ENCODE measurements around the gene SCUBE1.

The SCUBE1 gene

GRCh38 chr22:43188829-43189545, 154.2 kb downstream of the SCUBE1 start:
- DNase-seq, result no peak

GRCh38 chr22:43187171-43188099, 155.7 kb downstream of the SCUBE1 start:
- DNase-seq, result peak; percentile 99

- peak; percentile 88 for DNase-seq
Observed at GRCh38 chr22:43186272-43187170, 156.7 kb downstream of the SCUBE1 start, which contains the start of gene TTLL12. Gene TTLL12, minus strand, starts transcription at chr22:43187134. Its CDS starts 65 bp downstream, at chr22:43187069.

GRCh38 chr22:43185860-43186261, 157.3 kb downstream of the SCUBE1 start:
- DNase-seq, result no peak

GRCh38 chr22:43183496-43184277, 159.5 kb downstream of the SCUBE1 start:
- no peak for DNase-seq

- no peak for DNase-seq
Observed at GRCh38 chr22:43182726-43183125, 160.4 kb downstream of the SCUBE1 start.

- no peak for DNase-seq
Observed at GRCh38 chr22:43182118-43182517, 161.1 kb downstream of the SCUBE1 start.

- no peak for DNase-seq
Observed at GRCh38 chr22:43181321-43182076, 161.7 kb downstream of the SCUBE1 start.

- no peak for DNase-seq
Observed at GRCh38 chr22:43180670-43181069, 162.5 kb downstream of the SCUBE1 start.

GRCh38 chr22:43179911-43180195, 163.3 kb downstream of the SCUBE1 start:
- DNase-seq, result no peak

- DNase-seq, result no peak
Observed at GRCh38 chr22:43179146-43179910, 163.8 kb downstream of the SCUBE1 start.

GRCh38 chr22:43177479-43177878, 165.7 kb downstream of the SCUBE1 start:
- DNase-seq, result no peak

GRCh38 chr22:43176090-43176489, 167.1 kb downstream of the SCUBE1 start:
- no peak for DNase-seq

GRCh38 chr22:43174941-43175531, 168.1 kb downstream of the SCUBE1 start:
- DNase-seq, result no peak

- no peak for DNase-seq
Observed at GRCh38 chr22:43173976-43174720, 169.0 kb downstream of the SCUBE1 start.

GRCh38 chr22:43173566-43173965, 169.6 kb downstream of the SCUBE1 start:
- no peak for DNase-seq

- DNase-seq, result no peak
Observed at GRCh38 chr22:43172191-43172590, 171.0 kb downstream of the SCUBE1 start.

- no peak for DNase-seq
Observed at GRCh38 chr22:43171607-43172006, 171.6 kb downstream of the SCUBE1 start.

GRCh38 chr22:43171019-43171491, 172.1 kb downstream of the SCUBE1 start:
- no peak for DNase-seq
